SJSA1 (cell line): ENCODE data around the gene GOLGA8Q. TPM values are rescaled to one million over a fixed set of nuclear protein-coding genes. Genes with fewer than 3 reads are reported as not detected.
"Not testable (repeated sequence)": the region's sequence is repeated elsewhere in the genome, so short reads cannot be mapped to it uniquely, and the experiment has no call there.

Experiments used
- DNase-seq, 2 experiments: peaks; one replicate each; pipeline ENCODE4 v3.0.0-alpha.2; 2015 to 2020; ENCODE audit warnings: low spot score in 2 of 2, low read depth in 1 of 2
- H3K27ac ChIP-seq: fragments of 250-450 bp; sonication (Bioruptor Pico); 2 replicates; pipeline ENCODE4 v1.5.1; 2020; ENCODE audit warnings: mild to moderate bottlenecking, moderate library complexity
- H3K27me3 ChIP-seq: fragments of 250-450 bp; sonication (Bioruptor Pico); replicated peaks from 2 replicates; pipeline ENCODE4 v1.5.1; 2020; ENCODE audit warnings: mild to moderate bottlenecking, moderate library complexity
- H3K36me3 ChIP-seq: fragments of 250-450 bp; sonication (Bioruptor Pico); 2 replicates; pipeline ENCODE4 v1.5.1; 2020; ENCODE audit warnings: mild to moderate bottlenecking
- H3K4me1 ChIP-seq: fragments of 250-450 bp; sonication (Bioruptor Pico); replicated peaks from 2 replicates; pipeline ENCODE4 v1.6.1; 2021; ENCODE audit warnings: mild to moderate bottlenecking
- H3K4me3 ChIP-seq: fragments of 250-450 bp; sonication (Bioruptor Pico); 2 replicates; pipeline ENCODE4 v1.5.1; 2020; ENCODE audit warnings: mild to moderate bottlenecking
- H3K9me3 ChIP-seq: fragments of 250-450 bp; sonication (Bioruptor Pico); replicated peaks from 2 replicates; pipeline ENCODE4 v1.5.1; 2020; ENCODE audit warnings: mild to moderate bottlenecking
- total RNA-seq: library from RNA; depleted of rRNA; stranded (reverse); fragments of >200 nt; shearing (Covaris generic); gene quantifications from 2 replicates; pipeline ENCODE4 v1.2.3, GENCODE V29; 2014; rRNA removed

The GOLGA8Q gene
- 0.45 TPM in 1 of 2 replicates, not detected in the other for total RNA-seq

- not testable (repeated sequence) for DNase-seq, H3K27me3 ChIP-seq, H3K9me3 ChIP-seq, H3K4me1 ChIP-seq, H3K36me3 ChIP-seq, H3K4me3 ChIP-seq, H3K27ac ChIP-seq
These were observed at the start of gene GOLGA8Q for GRCh38 chr15:30551750-30552149. GOLGA8Q (plus strand) TSS chr15:30552050; CDS start chr15:30552078, 28 bp downstream.

- not testable (repeated sequence) for DNase-seq, H3K4me3 ChIP-seq, H3K9me3 ChIP-seq, H3K4me1 ChIP-seq, H3K27ac ChIP-seq, H3K36me3 ChIP-seq, H3K27me3 ChIP-seq
These were observed 48.7 kb upstream of the GOLGA8Q start for GRCh38 chr15:30502904-30503781.

GRCh38 chr15:30504162-30504843, 47.5 kb upstream of the GOLGA8Q start:
- DNase-seq = not testable (repeated sequence)

GRCh38 chr15:30514545-30514944, 37.3 kb upstream of the GOLGA8Q start:
- not testable (repeated sequence) for H3K4me1 ChIP-seq, H3K4me3 ChIP-seq, DNase-seq, H3K27me3 ChIP-seq, H3K36me3 ChIP-seq, H3K27ac ChIP-seq, H3K9me3 ChIP-seq

More at GRCh38 chr15:30504162-30504843, 47.5 kb upstream of the GOLGA8Q start:
- not testable (repeated sequence) for H3K4me1 ChIP-seq, H3K27me3 ChIP-seq, H3K27ac ChIP-seq, H3K4me3 ChIP-seq, H3K9me3 ChIP-seq, H3K36me3 ChIP-seq

- not testable (repeated sequence) for H3K4me3 ChIP-seq, H3K36me3 ChIP-seq, H3K27ac ChIP-seq, H3K4me1 ChIP-seq, DNase-seq, H3K27me3 ChIP-seq, H3K9me3 ChIP-seq
These were observed 28.2 kb upstream of the GOLGA8Q start for GRCh38 chr15:30523453-30524243.

GRCh38 chr15:30525912-30526311, 25.9 kb upstream of the GOLGA8Q start:
- not testable (repeated sequence) for H3K27ac ChIP-seq, H3K36me3 ChIP-seq, H3K27me3 ChIP-seq, H3K9me3 ChIP-seq, H3K4me1 ChIP-seq, DNase-seq, H3K4me3 ChIP-seq

GRCh38 chr15:30529049-30529448, 22.8 kb upstream of the GOLGA8Q start:
- not testable (repeated sequence) for DNase-seq, H3K4me1 ChIP-seq, H3K4me3 ChIP-seq

GRCh38 chr15:30566949-30567348, 15.1 kb downstream of the GOLGA8Q start:
- H3K9me3 ChIP-seq, H3K4me1 ChIP-seq, DNase-seq, H3K27me3 ChIP-seq, H3K4me3 ChIP-seq, H3K27ac ChIP-seq, H3K36me3 ChIP-seq: not testable (repeated sequence)

More at GRCh38 chr15:30529049-30529448, 22.8 kb upstream of the GOLGA8Q start:
- not testable (repeated sequence) for H3K36me3 ChIP-seq, H3K9me3 ChIP-seq, H3K27ac ChIP-seq, H3K27me3 ChIP-seq

- not testable (repeated sequence) for H3K36me3 ChIP-seq, H3K27me3 ChIP-seq, H3K4me1 ChIP-seq, H3K4me3 ChIP-seq, H3K27ac ChIP-seq, DNase-seq, H3K9me3 ChIP-seq
These were observed 21.2 kb downstream of the GOLGA8Q start for GRCh38 chr15:30573012-30573491.

- H3K36me3 ChIP-seq, H3K27me3 ChIP-seq, H3K4me3 ChIP-seq, DNase-seq, H3K4me1 ChIP-seq, H3K27ac ChIP-seq, H3K9me3 ChIP-seq: not testable (repeated sequence)
These were observed 27.6 kb downstream of the GOLGA8Q start for GRCh38 chr15:30579394-30579970.

GRCh38 chr15:30580716-30581115, 28.9 kb downstream of the GOLGA8Q start:
- not testable (repeated sequence) for DNase-seq, H3K9me3 ChIP-seq, H3K36me3 ChIP-seq, H3K27me3 ChIP-seq, H3K4me3 ChIP-seq, H3K27ac ChIP-seq, H3K4me1 ChIP-seq

GRCh38 chr15:30598953-30599352, 47.1 kb downstream of the GOLGA8Q start:
- DNase-seq, H3K27me3 ChIP-seq, H3K4me1 ChIP-seq, H3K36me3 ChIP-seq, H3K4me3 ChIP-seq, H3K27ac ChIP-seq, H3K9me3 ChIP-seq: not testable (repeated sequence)

GRCh38 chr15:30603796-30604195, 51.9 kb downstream of the GOLGA8Q start, which contains the start of gene GOLGA8H:
GOLGA8H (plus strand) TSS chr15:30604028; CDS start chr15:30604126, 98 bp downstream.
- DNase-seq, H3K36me3 ChIP-seq, H3K4me1 ChIP-seq, H3K9me3 ChIP-seq, H3K27ac ChIP-seq, H3K4me3 ChIP-seq, H3K27me3 ChIP-seq: not testable (repeated sequence)
